Stimulated activated CD8-positive, alpha-beta memory T cell treated with anti-CD3 and anti-CD28 coated beads, Interleukin-7, amount 100 ng/mL, for 1 hour (primary cell): ENCODE data around the gene LEF1.

Source experiments
- DNase-seq, 2 donors: peaks; one replicate each; pipeline ENCODE4 v3.0.0-alpha.2; 2020; ENCODE audit warnings: low read depth in 2 of 2

The LEF1 gene

GRCh38 chr4:108168671-108169523 lies at the start of gene LEF1:
LEF1 (minus strand) TSS chr4:108168932; CDS start chr4:108167767, 1,165 bp downstream.
- DNase-seq = no peak

GRCh38 chr4:108216510-108216909 lies 47.8 kb upstream of the LEF1 start:
- DNase-seq = no peak

- no peak for DNase-seq
These were observed 46.3 kb upstream of the LEF1 start for GRCh38 chr4:108215055-108215454.

- no peak for DNase-seq
These were observed 45.0 kb upstream of the LEF1 start for GRCh38 chr4:108213723-108214122.

GRCh38 chr4:108213308-108213707 lies 44.6 kb upstream of the LEF1 start:
- DNase-seq = no peak

GRCh38 chr4:108210989-108211835 lies 42.5 kb upstream of the LEF1 start:
- no peak for DNase-seq

GRCh38 chr4:108209489-108209888 lies 40.8 kb upstream of the LEF1 start:
- no peak for DNase-seq

GRCh38 chr4:108205859-108206258 lies 37.1 kb upstream of the LEF1 start:
- DNase-seq = no peak

GRCh38 chr4:108204518-108204917 lies 35.8 kb upstream of the LEF1 start:
- DNase-seq = no peak

- DNase-seq = no peak
These were observed 34.6 kb upstream of the LEF1 start for GRCh38 chr4:108203377-108203776.

GRCh38 chr4:108201774-108202173 lies 33.0 kb upstream of the LEF1 start:
- DNase-seq = no peak

GRCh38 chr4:108199881-108200280 lies 31.1 kb upstream of the LEF1 start:
- no peak for DNase-seq

GRCh38 chr4:108193886-108194672 lies 25.3 kb upstream of the LEF1 start:
- DNase-seq = no peak

GRCh38 chr4:108192935-108193334 lies 24.2 kb upstream of the LEF1 start:
- DNase-seq = no peak

GRCh38 chr4:108192056-108192455 lies 23.3 kb upstream of the LEF1 start:
- no peak for DNase-seq

GRCh38 chr4:108191269-108191914 lies 22.7 kb upstream of the LEF1 start:
- DNase-seq = no peak

- no peak for DNase-seq
These were observed 20.0 kb upstream of the LEF1 start for GRCh38 chr4:108188770-108189169.

GRCh38 chr4:108185252-108185651 lies 16.5 kb upstream of the LEF1 start:
- no peak for DNase-seq

- DNase-seq = no peak
These were observed 15.8 kb upstream of the LEF1 start for GRCh38 chr4:108184453-108185049.

GRCh38 chr4:108181704-108182103 lies 13.0 kb upstream of the LEF1 start:
- no peak for DNase-seq

- DNase-seq = no peak
These were observed 11.8 kb upstream of the LEF1 start for GRCh38 chr4:108180513-108180912.
